ENCODE measurements around the gene PIGS.
"Not testable (repeated sequence)": the region's sequence is repeated elsewhere in the genome, so short reads cannot be mapped to it uniquely, and the experiment has no call there.

The PIGS gene

GRCh38 chr17:28597606-28598383 lies 26.5 kb upstream of the PIGS start:
- ATAC-seq (replicated peaks) (no peak), DNase-seq (no peak)
- Mint-ChIP-seq H3K4me1 (peaks cover 16 to 31% of the 10 kb centered on the region in 2 donors), H3K36me3 (peaks cover 0 to 8% of the 10 kb centered on the region in 2 donors), H3K27me3 (no peaks in the 10 kb centered on the region), H3K9me3 (no peaks in the 10 kb centered on the region), H3K27ac (peak overlapping the region; percentile 95), H3K4me3 (peak overlapping the region; percentile 91 to 97)

GRCh38 chr17:28592260-28592659 lies 20.9 kb upstream of the PIGS start:
- H3K36me3 Mint-ChIP-seq = peaks cover 20 to 23% of the 10 kb centered on the region in 2 donors
- ATAC-seq (replicated peaks) = no peak

DNA sequence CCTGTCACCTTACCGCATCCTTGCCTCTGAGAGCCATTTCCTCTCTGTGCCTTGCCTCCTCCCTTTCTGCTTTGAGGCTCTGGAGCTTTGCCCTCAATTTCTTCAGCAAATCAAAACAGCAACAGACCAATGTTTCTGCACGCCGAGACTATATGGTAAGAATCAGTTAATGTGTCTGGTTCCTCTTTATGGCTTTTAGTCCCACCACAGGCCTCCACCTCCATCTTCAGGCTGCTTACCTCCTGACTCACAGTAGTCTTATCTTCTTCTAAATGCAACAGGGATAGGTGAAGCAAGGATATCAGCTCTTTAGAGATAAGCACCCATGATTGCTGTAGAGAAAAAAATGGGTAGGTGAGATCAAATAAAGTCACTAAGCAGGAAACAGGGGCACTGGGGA lies 14.5 kb upstream of the PIGS start:
- Mint-ChIP-seq H3K9me3 (no peaks in the 10 kb centered on the region), H3K4me1 (no peaks in the 10 kb centered on the region), H3K27me3 (no peaks in the 10 kb centered on the region), H3K4me3 (no peak overlapping the region), H3K27ac (no peak overlapping the region), H3K36me3 (peaks cover 20 to 22% of the 10 kb centered on the region in 2 donors)
- DNase-seq (no peak), ATAC-seq (replicated peaks) (no peak)

More at GRCh38 chr17:28592260-28592659, 20.9 kb upstream of the PIGS start:
- Mint-ChIP-seq H3K27ac (no peak overlapping the region), H3K4me3 (no peak overlapping the region), H3K9me3 (no peaks in the 10 kb centered on the region), H3K4me1 (peaks cover 0 to under 1% of the 10 kb centered on the region in 2 donors), H3K27me3 (no peaks in the 10 kb centered on the region)
- no peak for DNase-seq

DNA sequence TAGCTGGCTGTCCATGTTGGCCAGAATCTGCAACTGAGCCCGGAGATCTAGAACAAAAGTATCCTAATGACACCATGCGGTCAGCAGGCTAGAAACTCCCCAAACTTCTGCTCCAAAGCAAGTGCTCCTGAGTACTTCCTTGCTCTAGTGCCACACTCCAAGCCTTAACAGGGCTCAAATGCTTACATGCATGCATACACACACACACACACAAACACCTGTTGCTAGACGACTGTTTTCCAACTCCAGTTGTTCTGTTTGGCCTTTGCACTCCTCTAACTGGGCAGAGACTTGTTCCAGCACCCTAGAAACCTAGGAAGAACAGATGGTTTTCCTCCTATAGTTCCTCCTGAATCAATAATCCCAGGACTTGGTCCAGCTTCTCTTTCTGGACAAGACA lies 13.1 kb upstream of the PIGS start:
- DNase-seq = no peak
- Mint-ChIP-seq H3K4me1 (no peaks in the 10 kb centered on the region), H3K4me3 (no peak overlapping the region), H3K36me3 (peaks cover 25 to 30% of the 10 kb centered on the region in 2 donors), H3K9me3 (no peaks in the 10 kb centered on the region), H3K27me3 (no peaks in the 10 kb centered on the region), H3K27ac (no peak overlapping the region)
- no peak for ATAC-seq (replicated peaks)

DNA sequence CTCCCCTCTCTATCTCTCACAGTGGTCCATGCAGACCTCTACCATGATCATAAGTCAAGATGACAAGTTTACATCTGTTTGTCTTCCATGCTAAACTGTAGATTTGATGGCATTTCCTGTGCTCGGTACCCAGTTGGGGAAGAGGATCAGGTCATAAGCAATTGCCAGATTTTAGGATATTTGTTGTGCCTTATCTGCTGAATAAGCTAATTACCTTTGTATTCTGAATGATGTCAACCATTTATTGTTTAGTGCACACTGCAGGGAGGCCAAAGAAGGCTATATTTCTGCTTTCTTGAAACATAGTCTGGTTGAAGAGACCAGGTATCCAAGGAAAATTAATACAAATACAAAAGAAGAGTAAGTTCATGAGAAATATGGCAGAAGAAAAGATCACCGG lies 11.2 kb upstream of the PIGS start:
- Mint-ChIP-seq H3K4me3 (no peak overlapping the region), H3K9me3 (no peaks in the 10 kb centered on the region), H3K27ac (no peak overlapping the region), H3K27me3 (no peaks in the 10 kb centered on the region), H3K4me1 (no peaks in the 10 kb centered on the region), H3K36me3 (peaks cover 25 to 26% of the 10 kb centered on the region in 2 donors)
- no peak for ATAC-seq (replicated peaks)
- DNase-seq = no peak

DNA sequence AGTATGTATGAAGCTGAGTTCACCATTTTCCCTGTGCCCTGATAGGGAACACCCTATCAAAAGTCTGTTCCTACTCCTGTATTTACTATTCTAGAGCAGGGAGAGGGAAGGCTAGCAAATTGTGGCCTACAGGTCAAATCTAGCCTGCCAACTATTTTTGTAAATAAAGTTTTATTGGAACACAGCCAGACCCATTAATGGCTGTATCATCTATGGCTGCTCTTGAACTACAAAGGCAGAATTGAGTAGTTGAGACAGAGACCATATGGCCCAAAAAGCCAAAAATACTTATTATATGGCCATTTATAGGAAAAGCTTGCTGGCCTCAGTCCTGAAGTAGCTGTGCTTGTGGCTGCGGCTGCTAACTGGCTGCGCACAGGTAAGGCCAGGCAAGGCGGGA lies 9.6 kb upstream of the PIGS start:
- Mint-ChIP-seq H3K9me3 (no peaks in the 10 kb centered on the region), H3K4me1 (peaks cover 9 to 15% of the 10 kb centered on the region in 2 donors), H3K27ac (no peak overlapping the region), H3K4me3 (no peak overlapping the region), H3K36me3 (peaks cover 23 to 30% of the 10 kb centered on the region in 2 donors), H3K27me3 (no peaks in the 10 kb centered on the region)
- DNase-seq (no peak), ATAC-seq (replicated peaks) (no peak)

- DNase-seq (no peak), ATAC-seq (replicated peaks) (no peak)
- H3K9me3 Mint-ChIP-seq = no peaks in the 10 kb centered on the region
Observed at GRCh38 chr17:28579526-28579925, 8.2 kb upstream of the PIGS start.

GRCh38 chr17:28578246-28579195 lies 7.2 kb upstream of the PIGS start:
- no peak overlapping the region for H3K27ac Mint-ChIP-seq
- ATAC-seq (replicated peaks) (no peak), DNase-seq (no peak)
- H3K9me3 Mint-ChIP-seq = no peaks in the 10 kb centered on the region
- peaks cover 21 to 33% of the 10 kb centered on the region in 2 donors for H3K36me3 Mint-ChIP-seq
- peaks cover 11 to 24% of the 10 kb centered on the region in 2 donors for H3K4me1 Mint-ChIP-seq
- H3K4me3 Mint-ChIP-seq = no peak overlapping the region
- H3K27me3 Mint-ChIP-seq = no peaks in the 10 kb centered on the region

More at GRCh38 chr17:28579526-28579925, 8.2 kb upstream of the PIGS start:
- Mint-ChIP-seq H3K27ac (no peak overlapping the region), H3K27me3 (no peaks in the 10 kb centered on the region), H3K4me1 (peaks cover 11 to 20% of the 10 kb centered on the region in 2 donors), H3K36me3 (peaks cover 20 to 22% of the 10 kb centered on the region in 2 donors), H3K4me3 (no peak overlapping the region)

- Mint-ChIP-seq H3K9me3 (no peaks in the 10 kb centered on the region), H3K36me3 (peaks cover 21 to 39% of the 10 kb centered on the region in 2 donors), H3K27me3 (no peaks in the 10 kb centered on the region), H3K4me1 (peaks cover 17 to 32% of the 10 kb centered on the region in 2 donors), H3K4me3 (peak overlapping the region in 1 of 2 donors; percentile 85), H3K27ac (peak overlapping the region; percentile 94)
- ATAC-seq (replicated peaks) (no peak), DNase-seq (no peak)
Observed at GRCh38 chr17:28577466-28577824, 6.1 kb upstream of the PIGS start.

GRCh38 chr17:28576758-28577465 lies 5.6 kb upstream of the PIGS start, which contains the start of gene ALDOC:
ALDOC (minus strand) TSS chr17:28576895; CDS start chr17:28575532, 1,363 bp downstream.
- Mint-ChIP-seq H3K9me3 (no peaks in the 10 kb centered on the region), H3K27me3 (no peaks in the 10 kb centered on the region), H3K27ac (peak within 1 kb of the TSS; percentile 94), H3K36me3 (peaks cover 21 to 39% of the 10 kb centered on the region in 2 donors), H3K4me1 (peaks cover 19 to 38% of the 10 kb centered on the region in 2 donors), H3K4me3 (peak within 1 kb of the TSS; percentile 85 to 93)
- peak; percentile 94 for DNase-seq
- peak; percentile 97 to 98 for ATAC-seq (replicated peaks)

DNA sequence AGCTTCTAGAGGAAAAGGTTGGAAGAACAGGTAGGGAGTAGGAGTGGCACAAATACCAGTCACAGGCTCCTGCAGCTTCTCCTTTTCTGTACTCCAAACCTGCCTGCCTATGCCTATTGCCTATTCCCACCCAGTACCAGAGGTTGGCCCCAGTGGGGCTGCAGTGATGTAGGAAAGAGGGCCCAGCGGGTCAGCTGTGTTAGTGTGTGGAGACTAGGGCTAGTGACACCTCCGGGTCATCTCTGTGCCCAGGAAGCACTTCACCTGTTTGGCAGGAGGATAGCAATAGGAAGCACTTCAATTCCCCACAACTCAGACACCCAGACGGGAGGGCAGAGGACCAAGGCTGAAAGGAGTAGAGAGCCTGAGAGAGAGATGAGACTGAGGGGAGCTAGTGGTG lies 4.7 kb upstream of the PIGS start:
- H3K9me3 Mint-ChIP-seq; ATAC-seq (replicated peaks); H3K27me3 Mint-ChIP-seq; DNase-seq: not testable (repeated sequence)
- Mint-ChIP-seq H3K4me3 (peak overlapping the region; percentile 85 to 93), H3K27ac (peak overlapping the region; percentile 94), H3K4me1 (peaks cover 19 to 43% of the 10 kb centered on the region in 2 donors), H3K36me3 (peaks cover 21 to 39% of the 10 kb centered on the region in 2 donors)

DNA sequence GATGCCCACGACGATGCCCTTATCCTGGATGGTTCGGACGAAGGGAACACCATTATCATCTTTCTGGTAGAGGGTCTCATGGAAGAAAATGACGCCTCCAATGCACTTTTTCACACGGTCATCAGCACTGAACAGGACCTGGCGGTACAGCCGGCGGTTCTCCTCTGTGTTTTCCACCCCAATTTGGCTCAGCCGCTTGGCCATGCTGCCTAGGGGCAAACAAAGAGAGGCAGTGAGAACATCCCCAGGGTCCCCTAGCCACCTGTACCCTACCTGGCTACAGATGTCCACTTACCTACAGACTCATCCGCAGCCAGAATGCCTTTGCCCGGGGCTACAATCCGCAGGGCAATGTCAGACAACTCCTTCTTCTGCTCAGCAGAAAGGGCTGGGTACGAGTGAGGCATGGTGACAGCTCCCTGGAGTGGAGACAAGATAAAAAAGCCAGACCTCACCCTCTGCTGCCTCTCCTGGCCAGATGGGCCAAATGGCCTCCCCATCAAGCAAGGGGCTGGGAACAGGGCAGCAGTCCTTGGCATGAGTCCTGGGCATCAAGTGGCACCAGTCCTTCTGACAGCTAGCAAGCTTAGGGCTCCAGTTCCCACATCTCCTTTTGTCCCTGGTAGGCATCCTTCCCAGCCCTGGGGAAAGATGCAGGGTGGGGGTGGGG lies 3.9 kb upstream of the PIGS start:
- no peaks in the 10 kb centered on the region for H3K9me3 Mint-ChIP-seq
- ATAC-seq (replicated peaks) (no peak), DNase-seq (no peak)
- H3K36me3 Mint-ChIP-seq = peaks cover 18 to 39% of the 10 kb centered on the region in 2 donors
- no peak overlapping the region for H3K4me3 Mint-ChIP-seq
- H3K4me1 Mint-ChIP-seq = peaks cover 23 to 49% of the 10 kb centered on the region in 2 donors
- H3K27me3 Mint-ChIP-seq = no peaks in the 10 kb centered on the region
- H3K27ac Mint-ChIP-seq = no peak overlapping the region

DNA sequence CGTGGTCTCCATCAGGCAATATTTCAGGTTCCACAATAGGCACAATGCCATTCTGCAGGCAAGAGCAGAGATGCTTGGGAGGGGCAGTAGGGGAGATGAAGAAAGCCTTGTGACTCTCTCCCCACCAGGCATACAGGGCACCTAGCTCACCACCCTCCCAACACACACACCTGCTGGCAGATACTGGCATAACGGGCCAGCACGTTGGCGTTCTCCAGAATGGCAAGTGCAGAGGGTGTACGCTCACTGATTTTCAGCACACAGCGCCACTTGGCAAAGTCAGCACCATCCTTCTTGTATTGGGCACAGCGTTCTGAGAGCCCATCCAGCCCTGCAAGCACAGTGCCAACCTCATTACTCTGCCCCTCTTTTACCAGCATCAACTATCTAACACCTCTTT lies 3.2 kb upstream of the PIGS start:
- peaks cover 16 to 37% of the 10 kb centered on the region in 2 donors for H3K36me3 Mint-ChIP-seq
- H3K9me3 Mint-ChIP-seq = no peaks in the 10 kb centered on the region
- no peaks in the 10 kb centered on the region for H3K27me3 Mint-ChIP-seq
- peaks cover 26 to 56% of the 10 kb centered on the region in 2 donors for H3K4me1 Mint-ChIP-seq
- no peak overlapping the region for H3K4me3 Mint-ChIP-seq
- H3K27ac Mint-ChIP-seq = no peak overlapping the region
- DNase-seq (no peak), ATAC-seq (replicated peaks) (no peak)
